Measurements from ENCODE around the gene CRYGS. TPM values are rescaled to one million over a fixed set of nuclear protein-coding genes. Genes with fewer than 3 reads are reported as not detected.

Gene CRYGS
- total RNA-seq, 2 experiments from 2014 or later = 1.4 to 2.6 TPM

GRCh38 chr3:186496635-186497034 is 47.5 kb downstream of the CRYGS start:
- DNase-seq = no peak
- H3K36me3 Mint-ChIP-seq (ENCODE audit: low read depth) = no peaks in the 10 kb centered on the region
- ChIA-PET POLR2A (interaction anchor here (0.6 to 1.2 kb wide), 2 partner anchors 40 to 49 kb away, joined by 3 read pairs; no protein-coding TSS in a partner anchor), CTCF (interaction anchor here (2.9 kb wide), 1 partner anchor 43 kb away, joined by 17 read pairs; no protein-coding TSS in a partner anchor)
- peaks cover 2% of the 10 kb centered on the region for H3K27me3 Mint-ChIP-seq
- intact Hi-C loops (cut with micrococcal nuclease) = no loop called here
- no peak overlapping the region for H3K4me3 Mint-ChIP-seq
- TF ChIP-seq, protein P1, sequence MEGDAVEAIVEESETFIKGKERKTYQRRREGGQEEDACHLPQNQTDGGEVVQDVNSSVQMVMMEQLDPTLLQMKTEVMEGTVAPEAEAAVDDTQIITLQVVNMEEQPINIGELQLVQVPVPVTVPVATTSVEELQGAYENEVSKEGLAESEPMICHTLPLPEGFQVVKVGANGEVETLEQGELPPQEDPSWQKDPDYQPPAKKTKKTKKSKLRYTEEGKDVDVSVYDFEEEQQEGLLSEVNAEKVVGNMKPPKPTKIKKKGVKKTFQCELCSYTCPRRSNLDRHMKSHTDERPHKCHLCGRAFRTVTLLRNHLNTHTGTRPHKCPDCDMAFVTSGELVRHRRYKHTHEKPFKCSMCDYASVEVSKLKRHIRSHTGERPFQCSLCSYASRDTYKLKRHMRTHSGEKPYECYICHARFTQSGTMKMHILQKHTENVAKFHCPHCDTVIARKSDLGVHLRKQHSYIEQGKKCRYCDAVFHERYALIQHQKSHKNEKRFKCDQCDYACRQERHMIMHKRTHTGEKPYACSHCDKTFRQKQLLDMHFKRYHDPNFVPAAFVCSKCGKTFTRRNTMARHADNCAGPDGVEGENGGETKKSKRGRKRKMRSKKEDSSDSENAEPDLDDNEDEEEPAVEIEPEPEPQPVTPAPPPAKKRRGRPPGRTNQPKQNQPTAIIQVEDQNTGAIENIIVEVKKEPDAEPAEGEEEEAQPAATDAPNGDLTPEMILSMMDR (IDR thresholded peaks at IDR 0.05) = no peak
- no peak overlapping the region for H3K27ac Mint-ChIP-seq
- peaks cover 4% of the 10 kb centered on the region for H3K4me1 Mint-ChIP-seq (ENCODE audit: low read depth)
- peaks cover 13% of the 10 kb centered on the region for H3K9me3 Mint-ChIP-seq
- no peak for ATAC-seq

GRCh38 chr3:186496016-186496415 is 48.2 kb downstream of the CRYGS start:
- CTCF ChIA-PET = interaction anchor here (2.9 kb wide), 1 partner anchor 44 kb away, joined by 17 read pairs; no protein-coding TSS in a partner anchor
- DNase-seq (no peak), ATAC-seq (no peak)
- H3K9me3 Mint-ChIP-seq = peaks cover 13% of the 10 kb centered on the region
- intact Hi-C loops (cut with micrococcal nuclease) = no loop called here
- H3K27me3 Mint-ChIP-seq = peaks cover 2% of the 10 kb centered on the region
- TF ChIP-seq, protein P1 (IDR thresholded peaks at IDR 0.05) = no peak
- POLR2A ChIA-PET = interaction anchor here (1.2 kb wide), 1 partner anchor 41 kb away, joined by 3 read pairs; no protein-coding TSS in a partner anchor
- H3K27ac Mint-ChIP-seq = no peak overlapping the region
- no peaks in the 10 kb centered on the region for H3K36me3 Mint-ChIP-seq (ENCODE audit: low read depth)
- H3K4me3 Mint-ChIP-seq = no peak overlapping the region
- H3K4me1 Mint-ChIP-seq (ENCODE audit: low read depth) = peaks cover 4% of the 10 kb centered on the region

DNA sequence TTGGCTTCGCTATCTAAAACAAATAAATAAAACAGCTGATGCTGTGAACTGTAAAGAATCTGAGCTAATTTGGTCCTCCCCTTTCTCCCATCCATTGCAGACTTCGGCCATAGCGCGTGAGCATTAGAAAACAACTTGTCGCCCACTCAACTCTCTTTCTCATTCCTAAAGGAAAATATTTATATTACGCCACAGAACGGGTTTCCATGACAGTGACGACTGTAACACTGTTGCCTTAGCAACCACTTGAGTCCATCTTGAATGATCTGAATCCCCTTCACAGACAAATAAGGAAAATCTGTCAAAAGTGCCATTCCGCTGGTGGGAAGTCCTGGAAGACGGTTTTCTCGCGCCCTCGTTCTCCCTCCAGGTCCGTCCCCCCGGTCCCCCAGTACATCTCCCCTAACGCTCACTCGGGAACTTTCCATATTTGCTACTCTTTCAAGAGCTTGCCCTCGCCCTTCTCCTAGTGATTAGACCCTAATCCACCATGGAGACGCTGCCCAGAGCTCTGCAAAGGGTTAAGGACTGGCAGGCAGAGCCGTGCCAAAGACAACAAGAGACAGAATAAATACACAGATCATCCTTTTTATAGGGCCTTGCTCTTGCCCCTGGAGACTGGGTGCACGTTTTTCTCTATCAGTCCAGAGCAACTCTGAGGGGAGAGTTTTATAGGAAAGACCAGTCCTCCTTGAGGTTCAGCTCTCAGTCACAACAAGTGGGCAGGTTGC is 50.5 kb downstream of the CRYGS start:
- Mint-ChIP-seq H3K4me1 (ENCODE audit: low read depth) (peaks cover 9% of the 10 kb centered on the region), H3K27me3 (peaks cover 2% of the 10 kb centered on the region), H3K27ac (no peak overlapping the region), H3K36me3 (ENCODE audit: low read depth) (no peaks in the 10 kb centered on the region), H3K4me3 (no peak overlapping the region), H3K9me3 (peaks cover 6% of the 10 kb centered on the region)
- ATAC-seq (no peak), DNase-seq (no peak)
- CTCF ChIA-PET = interaction anchor here (0.6 kb wide), 1 partner anchor 467 kb away, joined by 3 read pairs; no protein-coding TSS in a partner anchor
- TF ChIP-seq, protein P1 (IDR thresholded peaks at IDR 0.05) = no peak
- intact Hi-C loops (cut with micrococcal nuclease) = no loop called here
- POLR2A ChIA-PET = no interaction called here

- ChIA-PET POLR2A (no interaction called here), CTCF (interaction anchor here (1.1 kb wide), 1 partner anchor 42 kb away, joined by 3 read pairs; no protein-coding TSS in a partner anchor)
- DNase-seq (no peak), ATAC-seq (no peak)
- TF ChIP-seq, protein P1 (IDR thresholded peaks at IDR 0.05) = no peak
- H3K27me3 Mint-ChIP-seq = peaks cover 2% of the 10 kb centered on the region
- no peaks in the 10 kb centered on the region for H3K36me3 Mint-ChIP-seq (ENCODE audit: low read depth)
- no peak overlapping the region for H3K27ac Mint-ChIP-seq
- no peaks in the 10 kb centered on the region for H3K9me3 Mint-ChIP-seq
- H3K4me1 Mint-ChIP-seq (ENCODE audit: low read depth) = peaks cover 12% of the 10 kb centered on the region
- intact Hi-C loops (cut with micrococcal nuclease) = no loop called here
- H3K4me3 Mint-ChIP-seq = no peak overlapping the region
Measured at GRCh38 chr3:186492385-186492984, 51.7 kb downstream of the CRYGS start.

DNA sequence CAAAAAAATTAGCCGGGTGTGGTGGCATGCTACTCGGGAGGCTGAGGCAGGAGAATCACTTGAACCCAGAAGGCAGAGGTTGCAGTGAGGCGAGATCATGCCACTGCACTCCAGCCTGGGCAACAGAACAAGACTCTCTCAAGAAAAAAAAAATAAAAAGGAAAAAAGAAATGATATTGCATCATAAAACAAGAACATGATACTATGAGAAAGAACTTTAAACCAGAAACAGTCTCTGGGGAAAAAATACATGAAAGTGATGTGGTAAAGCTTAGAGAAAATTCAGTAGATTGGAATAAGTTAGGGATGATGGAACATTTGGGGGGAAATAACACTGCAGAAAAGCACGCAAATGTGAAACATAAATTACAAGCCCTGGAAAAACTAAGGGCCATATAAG is 54.7 kb downstream of the CRYGS start:
- Mint-ChIP-seq H3K27me3 (peaks cover 2% of the 10 kb centered on the region), H3K9me3 (no peaks in the 10 kb centered on the region), H3K27ac (no peak overlapping the region), H3K36me3 (ENCODE audit: low read depth) (no peaks in the 10 kb centered on the region), H3K4me3 (no peak overlapping the region), H3K4me1 (ENCODE audit: low read depth) (peaks cover 12% of the 10 kb centered on the region)
- ATAC-seq = no peak
- ChIA-PET CTCF (interaction anchor here (2.4 kb wide), 1 partner anchor 51 kb away, joined by 11 read pairs; no protein-coding TSS in a partner anchor), POLR2A (no interaction called here)
- TF ChIP-seq, protein P1 (IDR thresholded peaks at IDR 0.05) = no peak
- no peak for DNase-seq
- intact Hi-C loops (cut with micrococcal nuclease) = no loop called here
